IMR-90 (cell line): ENCODE measurements around the gene SYT8. TPM values are rescaled to one million over a fixed set of nuclear protein-coding genes. Genes with fewer than 3 reads are reported as not detected.
"Not testable (repeated sequence)": the region's sequence is repeated elsewhere in the genome, so short reads cannot be mapped to it uniquely, and the experiment has no call there.

Experiments
- ATAC-seq: fragments of 200-7000 bp; cut with Tn5 transposase; 2 replicates; pipeline ENCODE4 v1.9.1; 2020; ENCODE audit warnings: low read depth, mild to moderate bottlenecking, moderate library complexity
- BruUV-seq: library from RNA; stranded (reverse); fragments of 400-500 nt; replicated peaks from 2 replicates; lab custom pipeline; 2021; lab: Mats Ljungman, UMichigan
- CTCF ChIA-PET: fragments of 300-600 bp; formaldehyde crosslinking; extraction: SDS; loops from one replicate; lab custom pipeline; 2021; ENCODE audit warnings: antibody characterized with exemption; lab: Yijun Ruan, JAX
- POLR2A ChIA-PET: fragments of 300-600 bp; sonication (Branson Sonifier 250); formaldehyde crosslinking; loops from one replicate; lab custom pipeline; 2022; ENCODE audit warnings: antibody characterized with exemption; ENCODE audit not compliant: unreplicated experiment; lab: Charles Lee
- DNase-seq: peaks from one replicate; pipeline ENCODE4 v3.0.0; 2013
- H2AFZ ChIP-seq: replicated peaks from 2 replicates; pipeline ENCODE3; 2013; ENCODE audit warnings: low read length, mild to moderate bottlenecking; ENCODE audit not compliant: poor library complexity
- H2AK5ac ChIP-seq: 2 replicates; pipeline ENCODE4 v1.6.1; 2013; ENCODE audit warnings: low read depth, low read length, inconsistent platforms
- H2AK9ac ChIP-seq: replicated peaks from 2 replicates; pipeline ENCODE3; 2013; ENCODE audit warnings: mild to moderate bottlenecking, low read depth, low read length, moderate library complexity; ENCODE audit not compliant: poor library complexity
- H2BK120ac ChIP-seq: 2 replicates; pipeline ENCODE4 v1.6.1; 2013; ENCODE audit warnings: low read depth, low read length, inconsistent platforms
- H2BK15ac ChIP-seq: 3 replicates; pipeline ENCODE4 v1.6.1; 2013; ENCODE audit warnings: low read depth, low read length, inconsistent platforms
- H2BK20ac ChIP-seq: 2 replicates; pipeline ENCODE4 v1.6.1; 2013; ENCODE audit warnings: low read depth, mild to moderate bottlenecking, inconsistent platforms, low read length, moderate library complexity
- H2BK5ac ChIP-seq: 2 replicates; pipeline ENCODE4 v1.6.1; 2013; ENCODE audit warnings: mild to moderate bottlenecking, low read depth, low read length, inconsistent platforms; ENCODE audit not compliant: poor library complexity, severe bottlenecking
- H3K14ac ChIP-seq: replicated peaks from 2 replicates; pipeline ENCODE4 v1.6.1; 2013; ENCODE audit warnings: low read depth, low read length, inconsistent platforms
- H3K18ac ChIP-seq: 2 replicates; pipeline ENCODE4 v1.6.1; 2013; ENCODE audit warnings: low read depth, low read length, control low read depth
- H3K23ac ChIP-seq: 2 replicates; pipeline ENCODE4 v1.6.1; 2013; ENCODE audit warnings: low read depth, low read length, inconsistent platforms
- H3K27ac ChIP-seq: 2 replicates; pipeline ENCODE4 v1.5.1; 2013; ENCODE audit warnings: mild to moderate bottlenecking, control low read depth, low read length; ENCODE audit not compliant: insufficient read depth
- H3K27me3 ChIP-seq: 2 replicates; pipeline ENCODE4 v1.6.1; 2013; ENCODE audit warnings: low read length; ENCODE audit not compliant: control insufficient read depth, insufficient read depth
- H3K36me3 ChIP-seq: 2 replicates; pipeline ENCODE4 v1.6.1; 2013; ENCODE audit warnings: low read length, mixed read lengths; ENCODE audit not compliant: control insufficient read depth, insufficient read depth
- H3K4ac ChIP-seq: 2 replicates; pipeline ENCODE4 v1.6.1; 2013; ENCODE audit warnings: low read depth, low read length, inconsistent platforms
- H3K4me1 ChIP-seq: 2 replicates; pipeline ENCODE4 v1.6.1; 2013; ENCODE audit warnings: low read length, mixed read lengths; ENCODE audit not compliant: control insufficient read depth, insufficient read depth
- H3K4me2 ChIP-seq: 2 replicates; pipeline ENCODE4 v1.6.1; 2013; ENCODE audit warnings: low read depth, mild to moderate bottlenecking, control low read depth, low read length, moderate library complexity
- H3K4me3 ChIP-seq: 2 replicates; pipeline ENCODE4 v1.5.1; 2013; ENCODE audit warnings: low read depth, mild to moderate bottlenecking, control low read depth, low read length, moderate library complexity; ENCODE audit not compliant: insufficient read depth
- H3K56ac ChIP-seq: 2 replicates; pipeline ENCODE4 v1.6.1; 2013; ENCODE audit warnings: low read length, inconsistent platforms; ENCODE audit not compliant: insufficient read depth; ENCODE audit errors: extremely low read depth
- H3K79me1 ChIP-seq, 2 experiments: 2 replicates each; pipeline ENCODE4 v1.6.1; 2013; ENCODE audit warnings: low read length in 2 of 2, inconsistent platforms in 1 of 2, low read depth in 1 of 2
- H3K9ac ChIP-seq: 2 replicates; pipeline ENCODE4 v1.6.1; 2013; ENCODE audit warnings: low read depth, low read length, control low read depth
- H3K9me1 ChIP-seq: 2 replicates; pipeline ENCODE4 v1.6.1; 2013; ENCODE audit warnings: low read length, inconsistent platforms; ENCODE audit not compliant: insufficient read depth
- H3K9me3 ChIP-seq: 2 replicates; pipeline ENCODE4 v1.6.1; 2013; ENCODE audit warnings: low read length; ENCODE audit not compliant: control insufficient read depth, insufficient read depth
- H4K20me1 ChIP-seq: 2 replicates; pipeline ENCODE4 v1.6.1; 2013; ENCODE audit warnings: low read length, inconsistent platforms; ENCODE audit not compliant: insufficient read depth
- H4K5ac ChIP-seq: 2 replicates; pipeline ENCODE4 v1.6.1; 2013; ENCODE audit warnings: mild to moderate bottlenecking, low read depth, low read length, control low read depth
- H4K8ac ChIP-seq, 2 experiments: 2 replicates each; pipeline ENCODE4 v1.6.1; 2013; ENCODE audit warnings: low read depth in 2 of 2, low read length in 2 of 2, control low read depth in 1 of 2, inconsistent platforms in 1 of 2
- H4K91ac ChIP-seq: 2 replicates; pipeline ENCODE4 v1.6.1; 2013; ENCODE audit warnings: low read depth, low read length, inconsistent platforms; ENCODE audit not compliant: insufficient read depth
- WGBS, 2 experiments: methylation state at CpG; one replicate each; pipeline versions ENCODE4 v1.1.5 to v1.1.7; 2013; ENCODE audit warnings: missing lambda C conversion rate in 2 of 2; ENCODE audit not compliant: insufficient read length in 1 of 2; ENCODE audit errors: extremely low coverage in 2 of 2; 5-methylcytosine and 5-hydroxymethylcytosine counted together
- dilution Hi-C: fragments of 300-500 bp; cut with HindIII; formaldehyde crosslinking; loops from one replicate; pipeline ENCODE4 v1.14.3; 2018; ENCODE audit warnings: low sequenced_read_pairs; ENCODE audit not compliant: unreplicated experiment
- in situ Hi-C: fragments of 300-500 bp; cut with MboI; formaldehyde crosslinking; loops from 3 replicates; pipeline ENCODE4 v1.14.3; 2019; ENCODE audit warnings: low sequenced_read_pairs, inconsistent platforms, mixed read lengths
- intact Hi-C: fragments of 100-400 bp; cut with micrococcal nuclease; formaldehyde crosslinking; loops from 2 replicates; pipeline ENCODE4 v1.10.0; 2022
- microRNA-seq, 2 experiments: library from miRNA; stranded (forward) in 1 of 2; unstranded in 1 of 2; fragments of 10-50 nt in 1 of 2; fragments of <30 nt in 1 of 2; gene quantifications in 1 of 2; microRNA quantifications in 1 of 2; one replicate each; pipeline versions ENCODE3 to v1.1.0; 2013 to 2020; ENCODE audit not compliant: insufficient read depth in 1 of 2, insufficient read length in 1 of 2, unreplicated experiment in 1 of 2
- polyA plus RNA-seq, 3 experiments: library from polyadenylated mRNA; depleted of rRNA; stranded (reverse); fragments of >200 nt; gene quantifications; 2 replicates each; pipeline ENCODE4 v1.2.3, GENCODE V29; 2012; ENCODE audit warnings: low replicate concordance in 1 of 3
- small RNA-seq, 5 experiments: library from RNA; depleted of rRNA; stranded (forward); fragments of <200 nt; gene quantifications; one replicate each; pipeline ENCODE3, GENCODE V24; 2012
- total RNA-seq: library from RNA; depleted of rRNA; stranded (reverse); fragments of >200 nt; gene quantifications from 2 replicates; pipeline ENCODE4 v1.2.3, GENCODE V29; 2012; rRNA removed

SYT8 gene
- total and polyA plus RNA-seq, 2 of the 4 experiments (the other 2 are of a cell fraction), result not detected

GRCh38 chr11:1886551-1886950 lies 51.8 kb downstream of the SYT8 start:
- H4K91ac ChIP-seq, H2BK5ac ChIP-seq, H3K4me3 ChIP-seq, DNase-seq, H3K4me2 ChIP-seq, H3K9me1 ChIP-seq, H3K14ac ChIP-seq, intact Hi-C loops, H3K9ac ChIP-seq, H2BK120ac ChIP-seq, BruUV-seq, POLR2A ChIA-PET, in situ Hi-C loops, H3K79me1 ChIP-seq, H2BK20ac ChIP-seq, H2AFZ ChIP-seq, H3K56ac ChIP-seq, H3K9me3 ChIP-seq, H3K4ac ChIP-seq, H2BK15ac ChIP-seq, H3K36me3 ChIP-seq, H4K8ac ChIP-seq, H3K27ac ChIP-seq, CTCF ChIA-PET, H3K4me1 ChIP-seq, dilution Hi-C loops, H4K5ac ChIP-seq, ATAC-seq, H3K18ac ChIP-seq, H4K20me1 ChIP-seq, H3K23ac ChIP-seq, H2AK9ac ChIP-seq, H2AK5ac ChIP-seq: not testable (repeated sequence)
- H3K27me3 ChIP-seq, result peaks cover 26% of the 10 kb centered on the region
- 56% methylated on average over 8 of the region's 13 CpGs; no CpG with 5 or more reads in 1 of the 2 experiments for WGBS, 2 experiments

Small RNA genes within 50 kb of the gene (microRNA-seq; reads per million reads assigned to microRNA genes)
- gene AC051649.1 (ENCODE audit: insufficient read depth, insufficient read length), result not detected
- 0 reads per million in 2 experiments for gene MIR4298 (ENCODE audit: insufficient read depth in 1 of 2, insufficient read length in 1 of 2, unreplicated experiment in 1 of 2)
- not detected for gene MIR7847 (ENCODE audit: unreplicated experiment)

Small RNA genes within 50 kb of the gene (small RNA-seq; reads per million reads assigned to genes)
- gene AC051649.1 (0 reads per million in 5 experiments), gene MIR4298 (0 reads per million in 5 experiments)

Other genes with a start within 250 kb of the SYT8 start
- gene KRTAP5-1, start 249.7 kb upstream of the SYT8 start, total RNA-seq, result not detected in 2 replicates
- gene KRTAP5-1, start 249.7 kb upstream of the SYT8 start, polyA plus RNA-seq (2012; rRNA removed), result not detected in 2 replicates
- not detected in 2 replicates for gene KRTAP5-2, start 236.7 kb upstream of the SYT8 start, total RNA-seq
- gene KRTAP5-2, start 236.7 kb upstream of the SYT8 start, polyA plus RNA-seq (2012; rRNA removed), result not detected in 2 replicates
- not detected in 2 replicates for gene KRTAP5-3, start 226.5 kb upstream of the SYT8 start, total RNA-seq
- gene KRTAP5-3, start 226.5 kb upstream of the SYT8 start, polyA plus RNA-seq (2012; rRNA removed), result not detected in 2 replicates
- not detected in 2 replicates for gene KRTAP5-4, start 212.9 kb upstream of the SYT8 start, total RNA-seq
- gene KRTAP5-4, start 212.9 kb upstream of the SYT8 start, polyA plus RNA-seq (2012; rRNA removed), result not detected in 2 replicates
- not detected in 2 replicates for gene KRTAP5-5, start 205.2 kb upstream of the SYT8 start, total RNA-seq
- gene KRTAP5-5, start 205.2 kb upstream of the SYT8 start, polyA plus RNA-seq (2012; rRNA removed), result not detected in 2 replicates
- gene KRTAP5-6, start 137.8 kb upstream of the SYT8 start, total RNA-seq, result not detected in 2 replicates
- not detected in 2 replicates for gene KRTAP5-6, start 137.8 kb upstream of the SYT8 start, polyA plus RNA-seq (2012; rRNA removed)
- under 0.01 and 0.18 TPM in 2 replicates for gene IFITM10, start 84.4 kb upstream of the SYT8 start, total RNA-seq
- 0.15 and 0.59 TPM in 2 replicates for gene IFITM10, start 84.4 kb upstream of the SYT8 start, polyA plus RNA-seq (2012; rRNA removed)
- 38.3 and 39.8 TPM in 2 replicates for gene CTSD, start 71.1 kb upstream of the SYT8 start, total RNA-seq
- 151 and 166 TPM in 2 replicates for gene CTSD, start 71.1 kb upstream of the SYT8 start, polyA plus RNA-seq (2012; rRNA removed)
- gene TNNI2, start 4.0 kb downstream of the SYT8 start, total RNA-seq, result not detected in 2 replicates
- not detected in 2 replicates for gene TNNI2, start 4.0 kb downstream of the SYT8 start, polyA plus RNA-seq (2012; rRNA removed)
- not detected in 2 replicates for gene LSP1, start 18.1 kb downstream of the SYT8 start, total RNA-seq
- gene LSP1, start 18.1 kb downstream of the SYT8 start, polyA plus RNA-seq (2012; rRNA removed), result 0.11 TPM in 1 of 2 replicates, not detected in the other
- gene PRR33, start 56.9 kb downstream of the SYT8 start, total RNA-seq, result not detected in 2 replicates
- gene PRR33, start 56.9 kb downstream of the SYT8 start, polyA plus RNA-seq (2012; rRNA removed), result not detected in 2 replicates
- gene TNNT3, start 84.7 kb downstream of the SYT8 start, total RNA-seq, result not detected in 2 replicates
- not detected in 2 replicates for gene TNNT3, start 84.7 kb downstream of the SYT8 start, polyA plus RNA-seq (2012; rRNA removed)
- gene MRPL23, start 112.3 kb downstream of the SYT8 start, total RNA-seq, result 114 and 133 TPM in 2 replicates
- gene MRPL23, start 112.3 kb downstream of the SYT8 start, polyA plus RNA-seq (2012; rRNA removed), result 68.4 and 93.0 TPM in 2 replicates
- gene H19, start 162.9 kb downstream of the SYT8 start, total RNA-seq, result not detected in 2 replicates
- 0.23 and 0.41 TPM in 2 replicates for gene H19, start 162.9 kb downstream of the SYT8 start, polyA plus RNA-seq (2012; rRNA removed)